HG02763 (cell line): Measurements from ENCODE around the gene SLC43A3.

Source experiments
- ATAC-seq: cut with Tn5 transposase; IDR thresholded peaks from one replicate; pipeline ENCODE4 v1.9.1; 2021; ENCODE audit warnings: mild to moderate bottlenecking, moderate library complexity; ENCODE audit not compliant: unreplicated experiment

SLC43A3 gene

GRCh38 chr11:57426929-57427726 lies at the start of gene SLC43A3:
SLC43A3 (minus strand) TSS chr11:57427121; CDS start chr11:57426172, 949 bp downstream.
- peak; percentile 54 for ATAC-seq

- peak; percentile 27 for ATAC-seq
Measured at GRCh38 chr11:57476047-57476756, 49.3 kb upstream of the SLC43A3 start.

GRCh38 chr11:57475671-57476046 lies 48.7 kb upstream of the SLC43A3 start:
- ATAC-seq: peak; percentile 14

DNA sequence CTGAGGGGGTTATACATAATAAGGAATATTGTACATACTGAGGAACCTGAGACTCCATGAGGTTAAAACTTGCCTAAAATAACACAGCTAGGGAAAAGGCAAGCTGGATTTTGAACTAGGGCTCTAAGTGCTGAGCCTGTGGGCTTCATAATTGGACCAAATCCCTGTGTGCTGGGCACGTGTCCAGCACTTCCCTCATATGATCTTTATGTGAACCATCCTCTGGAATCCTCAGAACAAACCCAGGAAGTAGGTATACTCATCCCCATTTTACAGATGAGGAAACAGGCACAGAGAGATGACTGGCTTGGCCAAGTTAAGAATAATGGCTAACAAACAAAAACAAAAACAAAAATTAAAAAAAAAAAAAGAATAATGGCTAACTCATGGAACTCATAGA lies 48.3 kb upstream of the SLC43A3 start:
- no peak for ATAC-seq

GRCh38 chr11:57474803-57475115 lies 47.8 kb upstream of the SLC43A3 start:
- no peak for ATAC-seq

DNA sequence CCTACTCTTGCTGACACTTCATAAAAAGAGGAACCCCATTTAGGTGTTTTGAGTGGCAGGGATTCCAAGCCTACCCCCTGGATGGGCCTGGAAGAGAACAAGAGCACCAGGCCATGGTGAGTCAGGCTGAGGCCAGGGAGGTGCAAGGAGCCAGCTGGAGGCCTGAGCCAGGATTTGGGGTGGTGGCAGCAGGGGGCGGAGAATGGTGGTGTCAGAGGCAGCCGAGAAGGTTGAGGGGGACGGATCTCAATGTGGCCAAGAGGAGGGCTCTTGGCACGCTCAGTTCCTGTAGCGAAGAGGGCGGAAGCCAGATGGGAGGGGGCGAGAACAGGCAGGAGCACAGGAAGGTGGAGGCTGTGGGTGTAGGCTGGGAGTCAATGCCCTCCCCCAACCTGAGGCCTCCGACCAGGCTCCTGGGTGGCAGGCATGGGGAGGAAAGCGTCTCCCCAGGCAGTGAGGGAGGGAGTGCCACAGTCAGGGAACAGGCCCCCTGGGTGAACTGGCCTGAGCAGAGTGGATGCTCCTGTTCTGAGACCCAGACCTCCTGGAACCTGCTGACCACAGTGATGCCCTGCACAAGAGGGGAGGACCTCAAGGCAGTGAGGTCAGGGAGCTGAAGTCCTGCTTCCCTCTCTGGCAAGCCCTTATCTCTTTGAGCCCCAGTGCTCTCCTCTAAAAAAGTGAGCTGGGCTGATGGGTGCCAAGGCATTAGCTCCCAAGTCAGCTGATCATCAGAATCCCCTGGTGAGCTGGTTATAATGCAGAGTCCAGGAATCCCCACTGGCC lies 47.3 kb upstream of the SLC43A3 start:
- ATAC-seq: no peak

DNA sequence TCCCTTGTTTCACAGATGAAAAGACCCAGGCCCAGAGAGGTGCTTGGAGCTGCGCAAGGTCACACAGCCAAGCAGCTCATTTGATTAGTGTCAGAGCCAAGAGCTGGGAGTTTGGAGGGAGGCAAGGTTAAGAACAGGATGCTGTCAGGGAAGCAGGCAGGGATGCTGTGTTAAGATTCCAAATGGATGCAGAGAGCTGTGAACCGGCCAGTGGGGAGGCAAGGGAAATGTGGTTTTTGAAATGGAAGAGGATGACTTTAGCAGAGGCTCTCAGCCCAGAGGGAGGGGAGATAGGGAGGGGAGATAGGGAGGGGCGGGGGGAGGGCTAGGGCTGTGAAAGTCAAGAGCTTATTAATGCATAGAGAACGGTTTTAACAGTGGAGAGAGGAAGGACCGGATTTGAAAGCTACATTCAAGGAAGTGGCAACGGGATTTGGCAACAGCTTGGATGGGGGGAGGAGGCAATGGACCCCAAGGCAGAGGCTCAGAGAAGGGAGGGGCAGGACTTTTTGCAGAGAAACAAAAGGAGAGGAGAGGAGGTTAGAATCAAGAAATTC lies 46.4 kb upstream of the SLC43A3 start:
- ATAC-seq: no peak

DNA sequence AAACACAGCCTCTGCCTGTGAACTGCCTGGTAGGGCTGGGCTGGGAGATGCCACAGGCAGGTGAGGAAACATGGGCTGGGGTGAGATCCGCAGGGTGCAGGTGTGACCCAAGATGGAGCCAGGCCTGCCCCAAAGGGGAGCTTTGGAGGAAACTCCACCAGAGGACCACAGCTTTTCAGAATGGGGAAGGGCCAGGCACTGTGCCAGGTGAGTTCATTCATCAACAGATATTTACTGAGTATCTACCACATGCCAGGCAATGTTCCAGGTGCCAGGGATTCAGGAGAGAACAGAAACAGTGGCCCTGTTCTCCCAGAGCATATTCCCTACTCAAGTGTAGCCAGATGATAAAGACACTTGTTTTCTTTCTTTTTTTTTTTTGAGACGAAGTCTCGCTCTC lies 44.6 kb upstream of the SLC43A3 start:
- ATAC-seq: no peak

GRCh38 chr11:57469268-57469667 lies 42.3 kb upstream of the SLC43A3 start:
- ATAC-seq: no peak

DNA sequence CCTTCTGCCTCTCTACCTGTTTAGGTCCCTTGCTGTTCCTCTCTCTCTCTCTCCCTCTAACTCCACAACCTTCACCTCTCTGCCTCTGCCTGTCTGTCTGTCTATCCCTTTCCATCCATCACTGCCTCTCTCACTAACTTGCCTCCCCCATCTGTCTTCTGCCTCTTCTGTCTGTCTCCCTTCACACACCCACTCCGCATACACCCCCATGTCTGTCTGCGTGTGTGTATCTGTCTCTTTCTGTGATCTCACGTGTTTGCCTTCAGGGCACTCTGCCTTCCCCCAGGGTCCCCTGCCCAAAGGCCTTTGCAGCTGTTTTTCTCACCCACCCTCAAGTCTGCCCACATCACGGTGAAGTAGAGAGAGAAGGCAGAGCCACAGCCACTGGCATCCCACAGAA lies 41.4 kb upstream of the SLC43A3 start:
- no peak for ATAC-seq

GRCh38 chr11:57467508-57468157 lies 40.7 kb upstream of the SLC43A3 start:
- no peak for ATAC-seq

GRCh38 chr11:57466680-57467079 lies 39.8 kb upstream of the SLC43A3 start:
- no peak for ATAC-seq

- ATAC-seq: no peak
Measured at GRCh38 chr11:57464539-57465181, 37.7 kb upstream of the SLC43A3 start.

GRCh38 chr11:57463671-57464538 lies 37.0 kb upstream of the SLC43A3 start:
- no peak for ATAC-seq

DNA sequence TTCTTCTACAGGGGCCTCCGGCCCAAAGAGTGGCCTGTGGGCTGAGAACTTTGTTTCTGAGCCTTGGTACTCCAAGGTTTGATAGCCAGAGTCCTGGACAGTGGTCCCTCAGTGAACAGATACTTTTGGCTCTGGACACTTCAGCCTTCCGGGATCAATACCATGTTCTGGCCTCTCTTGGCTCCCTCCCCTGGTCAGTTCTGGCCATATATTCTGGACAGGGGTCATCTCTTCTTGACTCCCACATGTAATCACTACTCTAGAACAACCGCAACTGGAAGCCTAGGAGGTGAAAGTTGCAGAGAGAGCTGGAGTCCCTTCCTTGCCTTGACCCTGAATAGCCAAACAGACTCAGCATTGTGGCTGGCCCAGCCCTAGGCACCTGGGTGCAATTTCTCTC lies 35.7 kb upstream of the SLC43A3 start:
- no peak for ATAC-seq

DNA sequence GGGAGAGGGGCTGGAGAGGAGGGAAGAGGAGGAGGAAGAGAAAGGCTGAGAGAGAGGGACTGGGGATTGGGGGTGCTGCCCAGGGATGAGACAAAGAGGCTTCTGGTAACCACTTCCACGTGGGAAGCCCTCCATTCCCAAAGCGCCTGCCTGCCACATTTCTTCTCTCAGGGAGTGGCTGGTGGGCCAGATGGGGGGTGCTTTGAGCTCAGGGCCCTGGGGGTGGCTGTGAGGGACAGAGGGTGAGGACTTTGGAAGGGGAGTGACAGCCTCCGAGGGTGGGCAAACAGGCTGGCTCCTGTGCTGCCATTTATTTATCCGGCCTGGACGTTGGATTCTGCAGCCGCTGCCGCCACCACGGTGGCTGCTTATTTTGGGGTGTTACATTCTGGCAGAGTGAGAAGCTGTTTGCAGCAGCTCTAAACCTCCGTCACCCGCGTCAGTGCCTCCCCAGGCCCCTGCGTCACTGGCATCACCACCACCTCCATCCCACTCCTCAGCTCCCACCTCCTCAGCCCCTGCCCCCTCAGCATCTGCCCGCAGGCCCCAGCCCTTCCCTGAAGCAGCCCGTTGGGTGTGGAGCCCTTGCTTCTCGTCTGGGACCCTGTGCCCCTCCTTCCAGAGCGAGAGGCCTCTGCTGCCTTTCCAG lies 35.0 kb upstream of the SLC43A3 start:
- no peak for ATAC-seq

- ATAC-seq: no peak
Measured at GRCh38 chr11:57460758-57461749, 34.1 kb upstream of the SLC43A3 start.
